HG03175 (cell line): ENCODE measurements around the gene UNC13C.

ENCODE experiments used
- ATAC-seq: cut with Tn5 transposase; IDR thresholded peaks from one replicate; pipeline ENCODE4 v1.9.1; 2021; ENCODE audit warnings: mild to moderate bottlenecking, moderate library complexity; ENCODE audit not compliant: unreplicated experiment

The UNC13C gene

GRCh38 chr15:54619180-54619579 lies 640.9 kb downstream of the UNC13C start:
- no peak for ATAC-seq

GRCh38 chr15:54620916-54621315 lies 642.7 kb downstream of the UNC13C start:
- ATAC-seq = no peak

- ATAC-seq = no peak
Observed at GRCh38 chr15:54636147-54636546, 657.9 kb downstream of the UNC13C start.

- ATAC-seq = no peak
Observed at GRCh38 chr15:54638666-54639065, 660.4 kb downstream of the UNC13C start.

- ATAC-seq = no peak
Observed at GRCh38 chr15:54640873-54641272, 662.6 kb downstream of the UNC13C start.

GRCh38 chr15:54644796-54645195 lies 666.6 kb downstream of the UNC13C start:
- ATAC-seq = no peak

- ATAC-seq = no peak
Observed at GRCh38 chr15:54659646-54660045, 681.4 kb downstream of the UNC13C start.

GRCh38 chr15:54660356-54660755 lies 682.1 kb downstream of the UNC13C start:
- ATAC-seq = no peak

GRCh38 chr15:54675241-54675640 lies 697.0 kb downstream of the UNC13C start:
- no peak for ATAC-seq

- no peak for ATAC-seq
Observed at GRCh38 chr15:54681584-54681983, 703.3 kb downstream of the UNC13C start.
